ENCODE data around the gene LAP3.
"Not testable (repeated sequence)": the region's sequence is repeated elsewhere in the genome, so short reads cannot be mapped to it uniquely, and the experiment has no call there.

The LAP3 gene

GRCh38 chr4:17565846-17566245, 11.2 kb upstream of the LAP3 start:
- DNase-seq = no peak

GRCh38 chr4:17567271-17567670, 9.7 kb upstream of the LAP3 start:
- no peak for DNase-seq

DNA sequence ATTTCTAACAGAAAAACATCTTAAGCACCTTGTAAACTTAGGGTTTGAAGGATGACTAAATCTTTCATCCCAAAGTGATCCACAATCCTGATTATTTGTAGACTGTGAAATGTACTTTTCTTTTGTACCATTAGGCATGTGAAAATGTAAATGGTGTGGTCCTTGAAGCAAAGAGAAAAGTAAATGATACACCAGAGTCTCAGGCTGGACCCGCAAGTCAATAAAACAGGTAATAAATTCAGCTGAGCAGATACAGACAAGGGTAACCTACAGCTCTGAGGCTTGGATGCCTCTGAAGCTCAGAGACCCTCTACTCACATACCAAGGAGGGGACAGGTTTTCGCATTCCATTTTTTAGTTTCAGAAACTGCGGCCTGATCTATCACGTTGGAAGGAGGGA, 2.8 kb upstream of the LAP3 start:
- no peak for DNase-seq

DNA sequence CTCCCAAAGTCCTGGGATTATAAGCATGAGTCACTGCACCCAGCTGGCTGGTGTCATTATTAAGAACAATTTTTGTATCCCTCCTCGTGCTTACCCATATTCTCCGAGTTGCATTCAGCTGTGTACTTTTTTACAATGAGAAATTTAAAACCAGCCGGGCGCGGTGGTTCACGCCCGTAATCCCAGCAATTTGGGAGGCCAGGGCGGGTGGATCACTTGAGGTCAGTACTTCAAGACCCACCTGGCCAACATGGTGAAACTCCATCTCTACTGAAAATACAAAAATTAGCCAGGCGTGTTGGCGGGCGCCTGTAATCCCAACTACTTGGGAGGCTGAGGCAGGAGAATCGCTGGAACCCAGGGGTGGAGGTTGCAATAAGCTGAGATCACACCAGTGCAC, 1.8 kb upstream of the LAP3 start:
- DNase-seq = not testable (repeated sequence)

- no peak for DNase-seq
These were observed 875 bp downstream of the LAP3 start for GRCh38 chr4:17577665-17578481.

- peak; percentile 37 for DNase-seq
These were observed 1.5 kb downstream of the LAP3 start for GRCh38 chr4:17578482-17578891.

DNA sequence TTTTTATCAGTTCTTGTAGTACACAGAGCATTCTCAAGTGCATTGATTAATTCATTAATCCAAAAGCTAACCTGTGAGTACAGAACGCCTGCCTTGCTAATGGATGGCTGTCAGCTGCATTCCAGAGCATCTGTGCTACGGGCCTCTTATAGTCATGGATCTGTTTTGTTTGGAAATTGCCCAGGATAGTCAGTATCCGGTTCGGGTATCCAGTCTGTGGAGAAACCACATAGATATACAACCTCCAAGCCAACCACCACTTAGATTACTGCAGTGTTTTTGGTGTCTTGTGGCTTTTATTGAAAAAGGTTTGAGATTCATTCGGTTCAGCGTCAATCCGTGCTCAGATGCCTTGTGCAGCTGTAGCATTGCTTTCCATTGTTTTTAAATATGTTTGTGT, 4.0 kb downstream of the LAP3 start:
- no peak for DNase-seq

DNA sequence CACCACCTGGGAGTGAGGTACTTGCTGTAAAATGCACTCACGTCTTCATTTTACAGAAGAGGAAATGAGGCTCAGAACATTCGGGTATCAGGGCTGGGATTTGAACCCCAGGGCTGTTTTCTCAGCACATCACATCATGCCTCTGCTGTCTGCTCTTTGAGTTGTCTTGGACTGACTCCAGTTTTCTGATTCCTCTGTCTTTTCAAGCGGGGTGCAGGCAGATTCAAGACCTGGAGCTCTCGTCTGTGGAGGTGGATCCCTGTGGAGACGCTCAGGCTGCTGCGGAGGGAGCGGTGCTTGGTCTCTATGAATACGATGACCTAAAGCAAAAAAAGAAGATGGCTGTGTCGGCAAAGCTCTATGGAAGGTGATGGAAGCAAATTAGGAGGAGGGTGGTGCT, 6.3 kb downstream of the LAP3 start:
- DNase-seq = no peak

DNA sequence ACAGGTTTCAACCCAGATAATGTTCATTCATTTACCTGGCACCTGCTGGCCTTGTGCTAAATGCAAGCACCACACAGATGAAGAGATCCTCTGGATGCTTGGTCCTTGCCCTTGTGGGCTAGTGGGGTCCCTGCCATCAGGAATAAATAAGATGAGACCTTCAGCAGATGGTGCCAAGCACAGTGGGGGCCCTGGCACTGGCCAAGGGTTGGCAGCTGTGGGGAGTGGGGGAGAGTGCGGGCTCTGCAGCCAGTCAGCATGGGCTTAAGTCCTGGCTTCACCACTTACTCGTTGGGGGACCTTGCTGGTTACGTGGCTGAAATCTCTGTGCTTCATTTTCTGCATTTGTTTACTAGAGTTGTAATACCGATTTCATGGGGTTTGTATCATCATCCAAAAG, 6.9 kb downstream of the LAP3 start:
- DNase-seq = no peak

- no peak for DNase-seq
These were observed 7.7 kb downstream of the LAP3 start for GRCh38 chr4:17584521-17585213.

GRCh38 chr4:17587094-17587822, 10.3 kb downstream of the LAP3 start:
- no peak for DNase-seq

GRCh38 chr4:17589355-17589754, 12.4 kb downstream of the LAP3 start:
- no peak for DNase-seq

GRCh38 chr4:17595471-17596005, 18.5 kb downstream of the LAP3 start:
- DNase-seq = no peak

DNA sequence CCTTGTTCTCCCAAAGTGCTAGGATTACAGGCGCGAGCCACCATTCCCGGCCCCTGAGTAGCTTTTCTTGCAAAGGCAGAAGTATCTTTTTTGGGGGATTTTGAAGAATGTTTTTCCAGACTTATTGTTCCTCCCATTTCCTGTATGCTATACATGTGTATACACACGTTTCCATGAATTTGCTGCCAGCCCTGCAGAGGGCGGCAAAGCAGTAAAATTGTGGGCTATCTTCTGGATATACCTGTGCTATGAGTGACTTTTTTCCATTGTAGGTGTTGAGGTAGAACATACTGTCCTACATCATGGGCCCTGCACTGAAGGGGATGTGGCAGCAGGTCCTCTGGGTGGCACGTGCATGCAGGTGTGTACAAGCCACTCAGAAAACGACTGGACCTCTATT, 20.5 kb downstream of the LAP3 start:
- no peak for DNase-seq

- no peak for DNase-seq
These were observed 22.8 kb downstream of the LAP3 start for GRCh38 chr4:17599826-17600225.

GRCh38 chr4:17605236-17605635, 28.2 kb downstream of the LAP3 start:
- DNase-seq = no peak

DNA sequence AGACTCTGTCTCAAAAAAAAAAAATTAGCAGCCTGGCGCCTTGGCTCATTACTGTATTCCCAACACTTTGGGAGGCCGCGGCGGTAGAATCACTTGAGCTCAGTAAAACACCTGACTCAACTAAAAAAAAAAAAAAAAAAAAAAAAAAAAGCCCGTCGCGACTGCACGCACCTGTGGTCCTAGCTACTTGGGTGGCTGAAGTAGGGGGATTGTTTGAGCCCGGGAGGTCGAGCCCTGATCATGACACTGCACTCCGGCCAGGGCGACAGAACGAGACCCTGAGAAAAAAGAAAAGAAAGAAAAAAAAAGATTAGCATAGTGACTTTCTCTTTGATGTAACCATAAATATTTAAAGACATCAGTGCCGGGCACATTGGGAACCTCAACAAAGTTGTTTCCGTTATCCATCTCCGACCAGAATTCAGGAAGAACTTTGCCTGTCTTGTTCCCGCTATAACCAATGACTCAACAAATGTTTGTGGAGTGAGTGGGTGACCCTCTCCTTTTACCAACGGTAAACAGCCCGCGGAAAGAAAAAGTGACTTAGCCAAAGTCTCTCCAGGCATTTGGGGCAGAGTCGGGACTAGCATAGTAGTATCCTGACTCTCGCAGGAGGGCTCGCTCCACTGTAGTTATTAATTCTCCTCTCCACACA, 36.9 kb downstream of the LAP3 start:
- DNase-seq = peak; percentile 34

DNA sequence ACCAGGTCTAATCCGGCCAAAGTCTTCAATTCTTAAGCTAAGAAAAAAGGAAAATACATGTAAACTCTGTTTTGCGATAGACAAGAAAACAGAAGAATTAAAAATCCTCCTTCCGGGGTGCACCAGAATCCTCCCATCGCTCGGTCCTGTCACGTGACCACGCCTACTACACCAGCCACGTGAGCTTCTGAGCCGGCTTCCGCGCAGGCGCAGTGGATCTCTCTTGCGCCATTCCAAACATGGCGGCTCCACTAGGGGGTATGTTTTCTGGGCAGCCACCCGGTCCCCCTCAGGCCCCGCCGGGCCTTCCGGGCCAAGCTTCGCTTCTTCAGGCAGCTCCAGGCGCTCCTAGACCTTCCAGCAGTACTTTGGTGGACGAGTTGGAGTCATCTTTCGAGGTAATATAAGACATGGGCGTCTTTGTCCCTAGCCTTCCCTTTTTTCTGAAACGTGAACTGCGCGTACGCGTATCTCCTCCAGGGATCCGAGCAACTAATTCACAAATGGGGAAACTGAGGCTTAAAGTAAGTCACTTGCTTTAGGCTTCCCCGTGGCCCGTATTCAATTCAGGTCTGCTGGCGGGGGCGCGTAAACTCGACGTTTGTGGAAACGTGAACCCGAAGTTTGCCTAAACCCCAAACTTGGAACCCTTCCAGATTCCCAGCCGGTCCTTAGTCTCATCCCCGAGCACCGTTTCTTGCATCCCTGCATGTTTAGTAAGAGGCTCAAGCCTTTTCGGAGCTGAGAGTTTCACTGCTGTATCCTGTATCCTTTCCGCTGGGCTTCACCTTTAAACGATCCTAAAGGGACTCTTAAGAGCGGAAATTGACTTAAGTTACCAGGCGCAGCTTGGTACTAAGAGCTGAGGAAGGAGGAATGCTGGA, 37.7 kb downstream of the LAP3 start, which contains the start of gene MED28:
Gene MED28 (plus strand): TSS at position 226 of the 884 bp plus-strand sequence. CDS start 14 bp downstream, at position 240.
- DNase-seq = peak; percentile 96

GRCh38 chr4:17616283-17616682, 39.3 kb downstream of the LAP3 start:
- DNase-seq = no peak

DNA sequence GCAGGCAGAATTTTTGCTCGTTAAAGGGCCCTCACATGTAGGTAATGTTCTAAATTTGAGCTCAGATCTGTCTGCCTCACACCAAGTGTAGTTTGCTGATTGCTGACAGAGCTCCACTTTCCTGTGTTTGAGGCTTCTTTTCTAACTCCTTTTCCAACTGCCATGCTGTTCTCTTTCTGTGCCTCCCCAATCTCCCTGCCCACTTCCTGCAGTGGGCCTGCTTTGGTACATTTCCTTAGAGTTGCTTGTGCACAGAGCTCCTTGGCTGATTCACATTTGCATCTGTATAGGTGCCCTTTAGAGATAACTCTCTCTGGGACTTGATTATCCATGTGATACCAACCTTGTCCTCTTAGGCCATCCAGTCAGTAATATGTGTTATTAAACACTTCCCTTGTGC, 41.9 kb downstream of the LAP3 start:
- DNase-seq = no peak

GRCh38 chr4:17619416-17620105, 42.6 kb downstream of the LAP3 start:
- no peak for DNase-seq

Data from CD4-positive, alpha-beta T cell treated with Interleukin-17A for 1 hour (primary cell).